GM23248 (cell line): ENCODE measurements around the gene ZDHHC9. TPM values are rescaled to one million over a fixed set of nuclear protein-coding genes. Genes with fewer than 3 reads are reported as not detected.

ENCODE experiments used
- DNase-seq: peaks from one replicate; pipeline ENCODE4 v3.0.0-alpha.2; 2015
- H2AFZ ChIP-seq: fragments of 200-600 bp; sonication (generic); 2 replicates; pipeline ENCODE4 v1.6.1; 2016; ENCODE audit warnings: antibody characterized with exemption
- H3F3A ChIP-seq: fragments of 200-600 bp; sonication (generic); 2 replicates; pipeline ENCODE4 v1.6.1; 2016; ENCODE audit warnings: mild to moderate bottlenecking, antibody characterized with exemption, mixed run types; ENCODE audit not compliant: insufficient read depth
- H3K27ac ChIP-seq: fragments of 200-600 bp; sonication (generic); 2 replicates; pipeline ENCODE4 v1.5.1; 2016; ENCODE audit warnings: mild to moderate bottlenecking
- H3K27me3 ChIP-seq: fragments of 200-600 bp; sonication (generic); replicated peaks from 2 replicates; pipeline ENCODE4 v1.6.1; 2016; ENCODE audit warnings: mild to moderate bottlenecking; ENCODE audit not compliant: insufficient read depth
- H3K36me3 ChIP-seq: fragments of 200-600 bp; sonication (generic); 2 replicates; pipeline ENCODE4 v1.6.1; 2016; ENCODE audit warnings: low read depth, mild to moderate bottlenecking
- H3K4me1 ChIP-seq: fragments of 200-600 bp; sonication (generic); 2 replicates; pipeline ENCODE4 v1.6.1; 2016; ENCODE audit warnings: mild to moderate bottlenecking; ENCODE audit not compliant: insufficient read depth
- H3K4me2 ChIP-seq: fragments of 200-600 bp; sonication (generic); one replicate; pipeline ENCODE4 v1.6.1; 2016; ENCODE audit warnings: mild to moderate bottlenecking; ENCODE audit not compliant: unreplicated experiment
- H3K4me3 ChIP-seq: fragments of 200-600 bp; sonication (generic); 2 replicates; pipeline ENCODE4 v1.5.1; 2016; ENCODE audit warnings: mild to moderate bottlenecking
- H3K79me2 ChIP-seq: fragments of 200-600 bp; sonication (generic); 2 replicates; pipeline ENCODE4 v1.6.1; 2016; ENCODE audit warnings: mild to moderate bottlenecking; ENCODE audit not compliant: insufficient read depth
- H3K9ac ChIP-seq: fragments of 200-600 bp; sonication (generic); 2 replicates; pipeline ENCODE4 v1.6.1; 2016; ENCODE audit warnings: mild to moderate bottlenecking
- H3K9me2 ChIP-seq: fragments of 200-600 bp; sonication (generic); 2 replicates; pipeline ENCODE4 v1.6.1; 2016; ENCODE audit warnings: mixed run types, mild to moderate bottlenecking, moderate library complexity; ENCODE audit not compliant: insufficient read depth
- H3K9me3 ChIP-seq: fragments of 200-600 bp; sonication (generic); one replicate; pipeline ENCODE4 v1.6.1; 2017; ENCODE audit warnings: low read depth
- H4K20me1 ChIP-seq: fragments of 200-600 bp; sonication (generic); 2 replicates; pipeline ENCODE4 v1.6.0; 2016; ENCODE audit not compliant: insufficient read depth
- EZH2 ChIP-seq: fragments of 200-600 bp; sonication (generic); IDR thresholded peaks from 2 replicates; pipeline ENCODE4 v1.6.1; 2018; ENCODE audit warnings: antibody characterized with exemption, mild to moderate bottlenecking; ENCODE audit not compliant: insufficient read depth, poor library complexity, severe bottlenecking
- EZH2phosphoT487 ChIP-seq: fragments of 200-600 bp; sonication (generic); IDR thresholded peaks from 2 replicates; pipeline ENCODE4 v1.6.1; 2018; ENCODE audit warnings: antibody characterized with exemption, moderate library complexity, mild to moderate bottlenecking, low read depth; ENCODE audit not compliant: insufficient read depth
- WGBS, 2 experiments: methylation state at CpG; one replicate each; pipeline ENCODE4 v1.1.6; 2015 to 2017; ENCODE audit warnings: low lambda C conversion rate in 2 of 2, low coverage in 1 of 2; ENCODE audit errors: missing lambda C conversion rate in 2 of 2; 5-methylcytosine and 5-hydroxymethylcytosine counted together
- in situ Hi-C: fragments of 300-500 bp; cut with MboI; formaldehyde crosslinking; loops from 2 replicates; pipeline ENCODE4 v1.15.0; 2020
- polyA plus RNA-seq: library from polyadenylated mRNA; unstranded; fragments of >200 nt; fragmentation: Nextera tagmentation; extraction: Ambion mirVana; gene quantifications from 2 replicates; pipeline ENCODE4 v1.2.1, GENCODE V29; 2016
- total RNA-seq: library from RNA; depleted of rRNA; stranded (reverse); fragments of >200 nt; shearing (Covaris generic); gene quantifications from 2 replicates; pipeline ENCODE4 v1.2.3, GENCODE V29; 2014

The ZDHHC9 gene
- total and polyA plus RNA-seq, 2 experiments from 2014 or later: 27.5 to 54.4 TPM

DNA sequence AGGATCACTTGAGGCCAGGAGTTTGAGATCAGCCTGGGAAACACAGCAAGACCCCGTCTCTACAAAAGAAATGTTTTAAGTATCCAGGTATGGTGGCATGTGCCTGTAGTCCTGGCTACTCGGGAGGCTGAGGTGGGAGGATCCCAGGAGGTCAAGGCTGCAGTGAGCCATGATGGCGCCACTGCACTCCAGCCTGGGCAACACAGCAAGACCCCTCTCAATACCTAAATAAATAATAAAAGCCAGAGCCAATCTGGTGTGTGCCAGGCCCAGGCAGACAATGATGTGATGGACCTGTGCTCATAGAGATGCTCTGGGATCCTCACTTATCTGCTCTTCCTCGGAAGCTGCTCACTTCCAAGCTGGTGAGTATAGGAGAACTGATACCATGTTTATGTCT, 82.1 kb downstream of the ZDHHC9 start:
- H3F3A ChIP-seq: no peaks in the 10 kb centered on the region
- H3K27me3 ChIP-seq: no peaks in the 10 kb centered on the region
- no peaks in the 10 kb centered on the region for H4K20me1 ChIP-seq
- H2AFZ ChIP-seq: no peak overlapping the region
- no peak overlapping the region for H3K9ac ChIP-seq
- H3K4me2 ChIP-seq: no peak overlapping the region
- DNase-seq: no peak
- H3K36me3 ChIP-seq: no peaks in the 10 kb centered on the region
- in situ Hi-C loops: no loop called here
- TF ChIP-seq EZH2: no peak
- TF ChIP-seq EZH2phosphoT487: no peak
- H3K4me3 ChIP-seq: no peak overlapping the region
- no peaks in the 10 kb centered on the region for H3K9me3 ChIP-seq
- no peaks in the 10 kb centered on the region for H3K9me2 ChIP-seq
- H3K79me2 ChIP-seq: no peaks in the 10 kb centered on the region
- 80 to 93% methylated on average over 3 of the region's 4 CpGs for WGBS, 2 experiments
- no peaks in the 10 kb centered on the region for H3K4me1 ChIP-seq
- no peak overlapping the region for H3K27ac ChIP-seq

- no peaks in the 10 kb centered on the region for H3K9me3 ChIP-seq
- no peak overlapping the region for H3K9ac ChIP-seq
- 98 to 100% methylated on average over 5 to 6 of the region's 6 CpGs for WGBS, 2 experiments
- DNase-seq: no peak
- in situ Hi-C loops: no loop called here
- H3K79me2 ChIP-seq: no peaks in the 10 kb centered on the region
- H3K4me1 ChIP-seq: no peaks in the 10 kb centered on the region
- H3K4me2 ChIP-seq: no peak overlapping the region
- no peaks in the 10 kb centered on the region for H4K20me1 ChIP-seq
- no peaks in the 10 kb centered on the region for H3F3A ChIP-seq
- no peak for TF ChIP-seq EZH2
- TF ChIP-seq EZH2phosphoT487: no peak
- H3K36me3 ChIP-seq: no peaks in the 10 kb centered on the region
- H3K27ac ChIP-seq: no peak overlapping the region
- H3K4me3 ChIP-seq: no peak overlapping the region
- no peaks in the 10 kb centered on the region for H3K27me3 ChIP-seq
- no peak overlapping the region for H2AFZ ChIP-seq
- H3K9me2 ChIP-seq: no peaks in the 10 kb centered on the region
Measured at GRCh38 chrX:129760981-129761380, 82.7 kb downstream of the ZDHHC9 start.

- Histone ChIP-seq H3F3A (no peaks in the 10 kb centered on the region), H3K79me2 (no peaks in the 10 kb centered on the region), H3K27me3 (no peaks in the 10 kb centered on the region), H3K4me2 (no peak overlapping the region), H3K9me3 (no peaks in the 10 kb centered on the region), H2AFZ (no peak overlapping the region), H3K9me2 (no peaks in the 10 kb centered on the region), H3K4me3 (no peak overlapping the region), H3K27ac (no peak overlapping the region), H4K20me1 (no peaks in the 10 kb centered on the region), H3K36me3 (no peaks in the 10 kb centered on the region), H3K4me1 (no peaks in the 10 kb centered on the region), H3K9ac (no peak overlapping the region)
- 74 to 78% methylated on average over 7 to 8 of the region's 9 CpGs for WGBS, 2 experiments
- in situ Hi-C loops: no loop called here
- DNase-seq: no peak
- TF ChIP-seq EZH2 (no peak), EZH2phosphoT487 (no peak)
Measured at GRCh38 chrX:129760155-129760554, 83.5 kb downstream of the ZDHHC9 start.

- Histone ChIP-seq H3K27me3 (no peaks in the 10 kb centered on the region), H3K4me1 (no peaks in the 10 kb centered on the region), H3K36me3 (no peaks in the 10 kb centered on the region), H3K9ac (no peak overlapping the region), H3K9me2 (no peaks in the 10 kb centered on the region), H4K20me1 (no peaks in the 10 kb centered on the region), H3K27ac (no peak overlapping the region), H3K79me2 (no peaks in the 10 kb centered on the region), H3K9me3 (no peaks in the 10 kb centered on the region), H2AFZ (no peak overlapping the region), H3K4me3 (no peak overlapping the region), H3K4me2 (no peak overlapping the region), H3F3A (no peaks in the 10 kb centered on the region)
- TF ChIP-seq EZH2 (no peak), EZH2phosphoT487 (no peak)
- 76 to 87% methylated on average over 9 to 14 of the region's 14 CpGs for WGBS, 2 experiments
- in situ Hi-C loops: no loop called here
- DNase-seq: peak; percentile 53
Measured at GRCh38 chrX:129759576-129760061, 84.1 kb downstream of the ZDHHC9 start.
